NCI-H82 treated with DMSO at 0.1 percent for 48 hours (cell line): Measurements from ENCODE around the gene APOOL.
A peak's percentile ranks its signal among the peaks of the same experiment; 100 is the strongest.
"Not testable (repeated sequence)": the region's sequence is repeated elsewhere in the genome, so short reads cannot be mapped to it uniquely, and the experiment has no call there.

ENCODE experiments used
- DNase-seq: peaks from one replicate; lab custom pipeline; 2025; ENCODE audit not compliant: unreplicated experiment; lab: John Stamatoyannopoulos, UW

APOOL gene, protein sequence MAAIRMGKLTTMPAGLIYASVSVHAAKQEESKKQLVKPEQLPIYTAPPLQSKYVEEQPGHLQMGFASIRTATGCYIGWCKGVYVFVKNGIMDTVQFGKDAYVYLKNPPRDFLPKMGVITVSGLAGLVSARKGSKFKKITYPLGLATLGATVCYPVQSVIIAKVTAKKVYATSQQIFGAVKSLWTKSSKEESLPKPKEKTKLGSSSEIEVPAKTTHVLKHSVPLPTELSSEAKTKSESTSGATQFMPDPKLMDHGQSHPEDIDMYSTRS

DNA sequence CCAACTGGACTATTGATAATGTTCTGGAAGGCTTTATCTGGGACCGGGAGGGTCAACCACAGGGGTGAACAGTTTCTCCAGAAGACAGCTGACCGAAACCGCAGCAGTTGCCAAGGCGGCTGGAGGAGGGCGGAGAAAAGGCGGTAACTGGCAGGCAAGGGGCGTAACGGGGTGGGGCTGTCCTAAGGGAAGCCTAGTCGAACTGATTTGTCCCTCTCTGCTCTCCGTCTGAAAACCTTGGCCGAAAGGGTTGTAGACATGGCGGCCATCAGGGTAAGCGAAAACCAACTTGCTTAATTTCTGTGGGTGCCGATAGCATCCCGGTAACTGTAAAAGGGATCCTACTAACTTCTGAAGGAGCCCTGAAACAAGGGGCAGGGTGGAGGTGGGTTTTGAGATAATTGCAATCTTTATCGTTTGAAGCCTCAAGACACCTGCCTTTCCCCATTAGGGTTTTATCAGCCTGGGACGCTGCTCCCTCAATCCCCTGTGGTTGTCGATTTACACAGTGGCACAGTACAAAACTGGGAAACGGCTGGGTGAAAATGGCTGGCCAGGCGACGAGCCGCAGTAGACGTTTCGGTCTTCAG lies at the start of gene APOOL:
TSS of gene APOOL (plus strand) at position 223 of the 590 bp plus-strand sequence. CDS start at position 259, 36 bp downstream.
- DNase-seq, result peak; percentile 85

DNA sequence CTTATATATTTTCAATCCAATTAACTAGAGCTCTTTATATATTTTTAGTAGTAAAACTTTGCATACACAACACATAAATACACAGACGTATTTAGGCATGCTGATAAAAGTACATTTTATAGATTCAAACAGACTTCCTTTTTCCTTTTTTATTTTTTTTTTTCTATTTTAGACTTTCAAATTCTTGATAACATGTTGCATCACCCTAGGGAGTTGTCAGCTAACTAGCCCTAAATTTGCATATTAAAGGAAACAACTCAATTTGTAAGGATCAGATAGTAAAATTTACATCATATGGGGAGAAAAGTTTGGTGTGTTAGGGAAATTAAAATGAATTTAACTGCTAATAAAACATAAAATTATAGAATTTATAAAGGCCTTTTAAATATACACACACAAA lies 47.4 kb upstream of the APOOL start:
- DNase-seq, result no peak

DNA sequence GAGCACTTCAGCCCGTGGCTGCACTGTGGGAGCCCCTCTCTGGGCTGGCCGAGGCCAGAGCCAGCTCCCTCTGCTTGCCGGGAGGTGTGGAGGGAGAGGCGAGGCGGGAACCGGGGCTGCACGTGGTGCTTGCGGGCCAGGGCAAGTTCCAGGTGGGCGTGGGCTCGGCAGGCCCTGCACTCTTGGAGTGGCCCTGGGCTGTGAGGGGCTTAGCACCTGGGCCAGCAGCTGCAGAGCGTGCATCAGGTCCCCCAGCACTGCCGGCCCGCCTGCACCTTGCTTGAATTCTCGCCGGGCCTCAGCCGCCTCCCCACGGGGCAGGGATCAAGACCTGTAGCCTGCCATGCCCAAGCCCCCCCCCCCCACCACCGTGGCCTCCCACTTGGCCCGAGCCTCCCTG lies 28.9 kb upstream of the APOOL start:
- no peak for DNase-seq

DNA sequence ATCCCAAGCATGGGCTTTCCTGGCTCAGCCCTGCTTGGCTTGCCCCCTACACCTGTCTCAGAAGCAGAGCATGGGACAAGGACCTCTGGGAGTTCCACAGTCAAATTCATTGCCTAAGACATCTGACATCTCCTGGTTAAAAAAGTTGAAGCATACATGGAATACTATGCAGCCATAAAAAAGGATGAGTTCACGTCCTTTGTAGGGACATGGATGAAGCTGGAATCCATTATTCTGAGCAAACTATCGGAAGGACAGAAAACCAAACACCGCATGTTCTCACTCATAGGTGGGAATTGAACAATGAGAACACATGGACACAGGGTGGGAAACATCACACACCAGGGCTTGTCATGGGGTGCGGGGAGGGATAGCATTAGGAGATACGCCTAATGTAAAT lies 11.9 kb upstream of the APOOL start:
- not testable (repeated sequence) for DNase-seq

DNA sequence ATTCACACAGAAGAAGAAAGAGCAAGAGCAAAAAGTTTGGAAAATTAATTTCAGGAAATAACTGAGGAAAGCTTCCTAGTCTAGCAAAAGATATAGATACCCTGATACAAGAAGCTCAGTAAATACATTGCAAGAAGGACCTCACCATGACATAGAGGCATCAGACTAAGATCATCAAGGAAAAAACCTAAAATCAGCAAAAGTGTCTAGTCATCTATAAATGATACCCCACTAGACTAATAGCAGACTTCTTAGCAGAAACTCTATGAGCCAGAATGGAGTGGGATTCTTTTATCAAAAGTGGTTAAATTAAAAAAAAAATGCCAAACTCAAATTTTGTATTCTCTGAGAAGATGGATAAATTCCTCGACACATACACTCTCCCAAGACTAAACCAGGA lies 10.5 kb upstream of the APOOL start:
- DNase-seq, result no peak

DNA sequence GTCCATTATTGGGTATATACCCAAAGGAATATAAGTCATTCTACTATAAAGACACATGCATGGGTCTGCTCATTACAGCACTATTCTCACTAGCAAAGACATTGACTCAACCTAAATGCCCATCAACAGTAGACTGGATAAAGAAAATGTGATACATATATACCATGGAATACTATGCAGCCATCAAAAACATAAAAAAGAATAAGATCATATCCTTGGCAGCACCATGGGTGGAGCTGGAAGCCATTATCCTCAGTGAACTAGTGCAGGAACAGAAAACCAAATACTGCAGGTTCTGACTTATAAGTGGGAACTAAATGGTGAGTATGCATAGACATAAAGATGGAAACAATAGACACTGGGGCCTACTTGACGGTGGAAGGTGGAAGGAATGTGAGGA lies 2.3 kb upstream of the APOOL start:
- DNase-seq, result no peak

DNA sequence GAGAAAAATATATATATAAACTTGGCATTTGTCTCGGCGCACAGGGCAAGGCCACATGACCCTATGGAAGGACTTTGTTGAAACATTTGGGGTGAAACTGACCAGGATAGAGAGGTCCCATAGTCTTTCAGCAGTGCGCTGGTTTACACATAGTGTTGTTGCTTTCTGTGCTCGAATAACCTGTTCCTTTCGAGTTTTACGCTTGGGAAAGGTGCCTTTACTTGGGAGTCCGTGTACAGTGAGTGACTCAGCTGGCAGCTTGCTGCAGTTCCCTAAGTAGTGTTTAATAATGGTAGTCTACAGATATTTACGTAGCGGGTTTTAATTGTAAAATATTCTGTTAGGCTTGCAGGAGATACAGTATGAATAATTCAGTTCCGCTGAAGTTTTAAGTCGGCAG lies 578 bp downstream of the APOOL start:
- no peak for DNase-seq

DNA sequence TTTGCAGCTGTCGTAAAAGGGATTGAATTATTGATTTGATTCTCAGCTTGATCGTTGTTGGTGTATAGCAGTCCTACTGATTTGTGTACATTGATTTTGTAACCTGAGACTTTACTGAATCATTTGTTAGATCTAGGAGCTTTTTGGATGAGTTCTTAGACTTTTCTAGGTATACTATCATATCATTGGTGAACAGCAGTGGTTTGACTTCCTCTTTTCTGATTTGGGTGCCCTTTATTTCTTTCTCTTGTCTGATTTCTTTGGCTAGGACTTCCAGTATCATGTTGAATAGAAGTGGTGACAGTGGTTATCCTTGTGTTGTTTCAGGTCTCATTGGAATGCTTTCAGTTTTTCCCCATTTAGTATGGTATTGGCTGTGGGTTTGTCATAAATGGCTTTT lies 8.4 kb downstream of the APOOL start:
- DNase-seq, result no peak

DNA sequence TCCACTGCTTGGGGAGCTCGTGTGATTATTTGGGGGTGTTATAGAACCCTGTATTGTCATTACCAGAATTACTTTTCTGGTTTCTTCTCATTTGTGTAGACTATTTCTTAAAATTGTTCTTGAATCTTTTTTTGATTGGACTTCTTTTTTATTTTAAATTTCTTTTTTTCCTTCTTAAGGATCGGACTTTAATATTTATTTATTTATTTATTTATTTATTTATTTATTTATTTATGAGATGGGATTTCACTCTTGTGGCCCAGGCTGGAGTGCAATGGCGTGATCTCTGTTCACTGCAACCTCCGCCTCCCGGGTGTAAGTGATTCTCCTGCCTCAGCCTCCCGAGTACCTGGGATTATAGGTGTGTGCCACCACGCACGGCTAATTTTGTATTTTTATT lies 11.7 kb downstream of the APOOL start:
- DNase-seq, result not testable (repeated sequence)

DNA sequence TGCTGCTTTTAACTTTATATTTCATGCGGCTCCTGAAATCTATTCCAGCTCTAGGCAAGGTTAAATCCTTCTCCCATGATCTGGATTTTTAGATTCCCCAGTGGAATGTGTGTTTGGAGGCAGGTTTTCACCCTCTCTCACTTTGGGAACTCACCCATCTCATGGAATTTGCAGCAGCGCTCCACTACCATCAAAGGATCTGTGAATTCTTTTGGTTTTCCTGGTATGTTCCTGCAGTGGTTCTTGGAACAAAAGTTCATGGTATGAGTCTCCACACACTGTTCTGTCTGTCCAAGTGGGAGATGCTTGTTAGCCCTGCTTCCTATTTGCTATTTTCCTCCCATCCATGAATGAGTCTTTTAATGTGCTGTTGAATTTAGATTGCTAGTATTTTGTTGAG lies 14.0 kb downstream of the APOOL start:
- no peak for DNase-seq

DNA sequence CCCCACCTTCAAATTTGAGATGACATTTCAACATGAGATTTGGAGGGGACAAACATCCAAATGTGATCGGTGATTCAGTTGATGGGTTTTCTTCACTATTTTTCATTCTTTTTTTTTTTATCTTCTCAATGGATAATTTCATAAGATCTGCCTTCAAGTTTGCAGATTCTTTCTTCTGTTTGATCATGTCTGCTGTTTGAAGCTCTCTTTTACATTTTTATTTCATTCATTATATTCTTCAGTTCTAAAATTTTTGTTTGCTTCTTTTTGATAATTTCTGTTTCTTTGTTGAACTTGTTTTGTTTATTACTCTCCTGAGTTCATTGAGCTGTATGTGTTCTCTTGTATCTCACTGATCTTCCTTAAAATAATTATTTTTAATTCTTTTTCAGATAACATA lies 14.8 kb downstream of the APOOL start:
- no peak for DNase-seq

DNA sequence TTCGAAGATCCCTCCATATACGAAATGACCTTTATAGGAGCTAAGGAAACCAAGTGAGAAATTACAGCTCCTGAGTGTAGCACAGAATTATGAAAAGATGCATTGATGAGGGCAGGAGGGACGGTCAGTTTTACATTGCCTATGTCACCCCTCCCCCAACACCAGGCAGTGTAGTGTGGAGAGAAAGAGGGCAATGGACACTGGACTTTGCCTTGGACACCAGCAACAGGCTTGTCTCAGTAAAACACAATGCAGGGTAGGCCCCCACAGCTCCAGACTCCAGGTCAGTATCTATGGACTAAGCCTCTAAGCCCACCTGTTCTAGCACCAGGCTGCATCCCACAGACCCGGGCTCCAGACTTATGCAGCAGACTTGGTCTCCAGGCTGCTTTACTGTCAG lies 16.5 kb downstream of the APOOL start:
- DNase-seq, result no peak

DNA sequence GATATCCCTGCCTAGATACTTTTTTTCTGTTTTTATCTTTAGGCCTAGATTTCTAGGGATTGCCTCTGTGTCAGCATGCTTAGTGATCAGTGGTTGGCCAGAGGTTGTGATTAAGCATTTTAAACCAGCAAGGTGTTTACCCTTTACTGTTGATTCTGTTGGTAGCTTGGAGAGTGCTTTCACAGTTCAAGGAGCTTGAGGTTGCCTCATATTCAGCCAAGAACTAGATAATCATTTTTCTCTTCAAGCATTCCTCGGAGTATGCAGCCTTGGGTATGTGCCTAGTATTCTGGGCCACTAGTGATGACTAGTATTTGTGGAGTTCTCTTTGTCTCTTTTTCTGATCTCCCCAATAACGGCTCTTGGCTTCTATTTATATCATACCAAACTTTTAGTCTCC lies 20.4 kb downstream of the APOOL start:
- DNase-seq, result no peak

DNA sequence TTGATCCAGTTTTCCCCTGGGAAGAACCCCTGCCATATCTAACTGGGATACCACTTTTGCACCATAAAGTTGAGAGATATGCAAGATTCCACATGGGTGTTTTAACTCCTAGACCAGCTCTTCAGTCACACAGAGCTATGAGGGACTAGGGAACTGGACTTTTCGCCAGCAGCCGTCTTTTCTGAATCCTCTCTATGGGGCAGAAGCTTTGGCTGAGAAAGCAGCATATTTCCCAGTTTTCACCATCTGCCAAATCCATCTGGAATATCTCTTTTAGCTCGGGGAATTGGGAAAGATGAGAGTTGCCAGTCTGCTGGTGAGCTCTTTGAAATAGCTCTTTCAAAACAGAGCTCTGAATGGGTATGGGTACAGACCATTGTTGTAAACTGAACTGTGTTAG lies 20.9 kb downstream of the APOOL start:
- no peak for DNase-seq

DNA sequence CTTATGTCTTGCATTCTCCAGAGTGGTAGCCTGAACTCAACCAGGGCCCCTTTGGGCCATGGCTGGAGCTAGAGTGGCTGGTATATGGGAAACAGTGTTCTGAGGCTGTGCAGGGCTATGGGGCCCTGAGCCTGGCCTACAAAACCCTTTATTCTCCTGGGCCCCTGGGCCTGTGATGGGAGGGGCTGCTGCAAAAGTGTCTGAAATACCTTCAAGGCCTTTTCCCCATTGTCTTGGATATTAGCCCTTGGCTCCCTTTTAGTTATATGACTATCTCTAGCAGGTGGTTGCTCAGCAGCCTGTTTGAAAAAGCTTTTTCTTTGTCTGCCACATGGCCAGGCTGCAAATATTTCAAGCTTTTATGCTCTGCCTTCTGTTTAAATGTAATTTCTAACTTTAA lies 22.5 kb downstream of the APOOL start:
- no peak for DNase-seq

DNA sequence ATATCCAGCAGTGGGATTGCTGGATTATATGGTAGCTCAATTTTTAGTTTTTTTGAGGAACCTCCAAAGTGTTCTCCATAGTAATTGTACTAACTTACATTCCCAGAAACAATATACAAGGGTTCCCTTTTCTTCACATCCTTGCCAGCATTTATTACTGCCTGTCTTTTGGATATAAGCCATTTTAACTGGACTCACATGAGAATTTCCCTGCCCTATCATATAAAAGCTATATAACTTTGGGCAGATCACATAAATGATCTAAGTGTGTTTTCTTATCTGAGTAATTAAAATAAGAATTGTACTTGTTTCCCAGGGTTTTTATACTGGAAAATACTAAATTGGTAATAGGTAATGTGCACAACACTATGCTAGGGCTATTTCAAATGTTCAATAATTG lies 25.4 kb downstream of the APOOL start:
- DNase-seq, result no peak

DNA sequence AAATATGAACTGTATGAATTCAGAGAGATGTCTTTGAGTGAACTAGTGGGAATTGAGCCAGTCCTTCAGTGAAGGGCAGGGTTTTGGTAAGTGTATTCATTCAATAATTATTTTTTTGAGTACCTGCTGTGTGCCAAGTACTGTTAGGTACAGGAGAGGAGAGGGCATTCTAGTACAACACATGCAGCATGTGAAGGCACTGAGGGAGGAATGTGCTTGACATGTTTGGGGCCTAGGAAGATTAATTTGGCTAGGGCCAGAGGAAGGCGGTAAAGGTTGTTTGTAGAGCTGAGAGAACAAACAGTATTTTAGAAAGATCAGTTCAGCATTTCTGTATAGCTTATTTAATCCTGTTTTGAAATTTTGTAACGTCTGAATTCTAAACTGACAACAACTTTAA lies 27.8 kb downstream of the APOOL start:
- no peak for DNase-seq

DNA sequence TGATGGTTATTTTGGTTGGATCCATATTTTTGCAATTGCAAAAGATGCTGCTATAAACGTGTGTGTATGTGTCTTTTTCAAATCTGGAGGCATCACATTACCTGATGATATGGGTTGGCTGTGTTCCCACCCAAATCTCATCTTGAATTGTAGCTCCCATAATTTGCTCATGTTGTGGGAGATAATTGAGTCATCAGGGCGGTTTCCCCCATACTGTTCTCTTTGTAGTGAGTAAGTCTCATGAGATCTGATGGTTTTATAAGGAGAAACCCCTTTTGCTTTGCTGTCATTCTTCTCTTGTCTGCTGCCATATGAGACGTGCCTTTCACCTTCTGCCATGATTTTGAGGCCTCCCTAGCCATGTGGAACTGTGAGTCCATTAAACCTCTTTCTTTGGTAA lies 33.4 kb downstream of the APOOL start:
- no peak for DNase-seq

DNA sequence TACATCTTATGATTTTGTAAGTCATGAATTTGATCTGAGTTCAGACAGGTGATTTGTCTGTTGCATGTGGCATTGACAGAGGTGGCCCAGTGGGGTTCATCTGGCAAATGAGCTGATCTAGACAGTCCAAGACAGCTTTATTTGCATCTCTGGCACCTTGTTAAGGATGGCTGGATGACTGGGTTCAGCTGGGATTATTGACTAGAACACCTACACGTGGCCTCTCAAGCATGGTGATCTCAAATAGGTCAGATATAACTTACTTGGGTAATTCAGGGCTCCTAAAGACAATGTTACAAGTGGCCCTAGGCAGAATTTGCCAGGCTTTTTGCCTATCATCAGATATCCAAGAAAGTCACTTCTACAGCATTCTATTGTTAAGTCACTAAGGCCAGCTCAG lies 48.0 kb downstream of the APOOL start:
- no peak for DNase-seq

DNA sequence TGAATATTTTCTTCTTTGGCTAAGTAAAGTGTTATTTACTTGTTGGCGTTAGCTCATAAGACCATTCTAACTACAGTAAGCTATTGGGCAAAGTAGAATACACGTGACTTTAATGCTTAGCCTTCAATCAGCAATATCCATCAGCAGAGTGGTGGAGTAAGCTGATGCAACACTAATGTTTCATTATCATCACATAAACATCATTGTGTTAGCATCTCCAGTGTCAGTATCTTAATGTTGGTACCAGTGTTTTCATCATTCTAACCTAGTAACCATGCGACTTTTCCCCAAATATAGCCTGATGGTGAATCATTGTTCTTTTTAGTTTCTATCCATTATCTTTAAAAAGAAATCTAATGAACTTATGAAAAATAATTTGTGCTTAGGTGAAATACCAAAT lies 48.5 kb downstream of the APOOL start:
- DNase-seq, result no peak

DNA sequence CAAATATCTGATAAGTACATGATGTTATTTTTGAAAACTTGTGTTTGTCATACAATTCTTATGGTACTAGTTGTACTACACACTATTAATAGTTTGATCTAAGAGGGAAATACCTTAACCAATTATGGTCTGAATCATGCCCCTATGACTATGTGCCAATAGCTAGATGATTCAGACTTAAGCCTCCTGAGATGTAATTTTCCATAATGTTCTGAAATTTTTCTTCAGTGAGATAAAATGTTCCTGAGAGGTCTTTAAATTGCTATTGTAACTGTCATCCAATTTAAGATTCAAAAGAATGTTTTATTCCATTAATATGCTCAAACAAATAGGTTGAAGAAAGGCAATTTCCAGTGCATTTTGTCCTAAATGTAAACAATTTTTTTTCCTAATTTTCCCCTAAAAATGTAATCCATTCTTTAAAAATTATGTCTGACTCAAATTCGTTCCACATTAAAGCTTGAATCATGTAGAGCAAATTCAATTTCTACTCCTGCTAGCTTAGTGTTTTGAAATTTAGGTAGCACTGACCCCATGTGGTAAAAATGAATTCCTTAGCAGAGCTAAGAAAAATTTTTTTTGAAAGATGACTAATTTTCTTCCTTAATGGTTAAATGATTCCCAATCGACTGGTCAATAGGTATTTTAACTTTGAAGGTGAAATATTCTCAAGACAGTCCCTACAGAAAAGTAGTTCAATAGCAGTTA lies 49.1 kb downstream of the APOOL start:
- no peak for DNase-seq

DNA sequence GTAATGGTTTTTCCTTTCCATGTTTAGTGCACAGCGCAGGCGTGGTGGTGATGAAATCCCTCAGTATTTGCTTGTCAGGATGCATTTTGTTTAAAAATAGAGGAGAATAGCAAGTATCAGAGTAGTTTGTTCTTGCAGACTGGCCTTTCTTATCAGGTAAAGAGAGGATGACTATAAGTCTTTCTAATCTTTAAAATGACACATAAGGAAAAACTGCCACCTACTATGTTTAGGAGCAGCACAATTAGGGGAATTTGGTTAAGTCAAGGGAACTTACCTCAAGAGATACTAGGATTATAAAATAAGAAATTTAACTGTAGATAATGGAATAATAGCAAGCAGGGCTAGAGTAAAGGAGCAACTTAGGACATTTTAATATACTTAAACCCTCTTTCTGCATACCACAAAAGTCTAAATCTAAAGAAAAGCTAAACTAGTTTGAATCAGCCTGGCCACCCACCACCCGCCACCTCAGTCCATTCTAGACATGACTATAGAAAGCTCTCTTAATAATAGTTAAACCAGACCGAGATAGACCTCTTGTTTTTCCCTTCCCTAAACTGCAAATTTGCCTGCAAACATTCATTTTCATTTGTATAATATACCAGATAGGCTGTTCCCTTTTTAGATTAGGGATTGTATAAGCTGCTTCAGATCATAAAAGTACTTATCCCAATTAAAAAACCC lies 62.0 kb downstream of the APOOL start:
- DNase-seq, result no peak
